HCT116 (cell line): ENCODE measurements around the gene DYNC2H1. TPM values are rescaled to one million over a fixed set of nuclear protein-coding genes. Genes with fewer than 3 reads are reported as not detected.

Source experiments
- ATAC-seq: fragments of 200-7000 bp; cut with Tn5 transposase; 2 replicates; pipeline ENCODE4 v1.9.1; 2020; ENCODE audit warnings: mild to moderate bottlenecking, moderate library complexity
- BruUV-seq: library from RNA; stranded (reverse); fragments of 400-500 nt; replicated peaks from 2 replicates; lab custom pipeline; 2021; lab: Mats Ljungman, UMichigan
- CTCF ChIA-PET: fragments of 300-600 bp; sonication (Branson Sonifier 250); formaldehyde crosslinking; loops from one replicate; lab custom pipeline; 2021; ENCODE audit warnings: antibody characterized with exemption; lab: Charles Lee
- POLR2A ChIA-PET: fragments of 300-600, 350-600 bp; sonication (Branson Sonifier 250); formaldehyde crosslinking; loops from one replicate; lab custom pipeline; 2021; ENCODE audit warnings: antibody characterized with exemption; lab: Charles Lee
- RAD21 ChIA-PET, 2 experiments: fragments of 300-600 bp; sonication (Branson Sonifier 250); formaldehyde crosslinking; loops; one replicate each; lab custom pipeline; 2023; ENCODE audit warnings: low total read pairs in 2 of 2; ENCODE audit not compliant: uncharacterized antibody in 2 of 2, unreplicated experiment in 2 of 2, low non-redundant PET in 1 of 2; lab: Charles Lee
- DNase-seq: peaks from one replicate; pipeline ENCODE4 v3.0.0-alpha.2; 2010; ENCODE audit warnings: low read depth, low spot score
- H2AFZ ChIP-seq: fragments of 200-600 bp; shearing (Covaris generic), sonication (generic); 2 replicates; pipeline ENCODE4 v1.6.1; 2017; ENCODE audit warnings: low read depth, mixed run types, mixed read lengths, antibody characterized with exemption, low read length; ENCODE audit not compliant: poor library complexity, severe bottlenecking
- H3K27ac ChIP-seq: 2 replicates; pipeline ENCODE4 v1.5.1; 2012; ENCODE audit warnings: low read depth, low read length
- H3K27me3 ChIP-seq: fragments of 200-600 bp; sonication (generic); 2 replicates; pipeline ENCODE4 v1.6.1; 2016; ENCODE audit warnings: mixed run types, low read length, mixed read lengths; ENCODE audit not compliant: insufficient read depth
- H3K36me3 ChIP-seq, 2 experiments: fragments of 200-500 bp in 1 of 2; fragments of 200-600 bp in 1 of 2; sonication (Bioruptor generic) in 1 of 2; sonication (generic) in 1 of 2; 2 replicates each; pipeline versions ENCODE4 v1.5.1 to v1.6.1; 2014 to 2016; ENCODE audit warnings: low read length in 2 of 2, inconsistent platforms in 1 of 2, mixed read lengths in 1 of 2, mixed run types in 1 of 2; ENCODE audit not compliant: insufficient read depth in 2 of 2, control insufficient read depth in 1 of 2
- H3K4me1 ChIP-seq, 2 experiments: fragments of 200-600 bp in 1 of 2; sonication (generic) in 1 of 2; 2 replicates each; pipeline versions ENCODE4 v1.5.1 to v1.6.1; 2012 to 2017; ENCODE audit warnings: low read length in 2 of 2, inconsistent platforms in 1 of 2, mild to moderate bottlenecking in 1 of 2, mixed read lengths in 1 of 2, mixed run types in 1 of 2, moderate library complexity in 1 of 2; ENCODE audit not compliant: insufficient read depth in 2 of 2, control insufficient read depth in 1 of 2
- H3K4me2 ChIP-seq: fragments of 200-600 bp; sonication (generic); 2 replicates; pipeline ENCODE4 v1.6.1; 2017; ENCODE audit warnings: mixed run types, low read length, mixed read lengths
- H3K4me3 ChIP-seq, 2 experiments: fragments of 200-600 bp in 1 of 2; sonication (generic) in 1 of 2; replicated peaks in 1 of 2; 2 replicates each; pipeline ENCODE4 v1.5.1; 2011 to 2016; ENCODE audit warnings: low read length in 2 of 2, control low read depth in 1 of 2, low read depth in 1 of 2, mild to moderate bottlenecking in 1 of 2, mixed read lengths in 1 of 2, mixed run types in 1 of 2
- H3K79me2 ChIP-seq: fragments of 200-600 bp; sonication (generic); 2 replicates; pipeline ENCODE4 v1.6.1; 2017; ENCODE audit warnings: mild to moderate bottlenecking, mixed run types, low read length, moderate library complexity, mixed read lengths; ENCODE audit not compliant: insufficient read depth
- H3K9ac ChIP-seq: fragments of 200-600 bp; sonication (generic); 2 replicates; pipeline ENCODE4 v1.6.1; 2016; ENCODE audit warnings: low read length, mixed read lengths
- H3K9me2 ChIP-seq: fragments of 200-600 bp; sonication (generic), shearing (Covaris generic); 2 replicates; pipeline ENCODE4 v1.6.1; 2017; ENCODE audit warnings: mixed run types, mild to moderate bottlenecking, moderate library complexity; ENCODE audit not compliant: insufficient read depth
- H3K9me3 ChIP-seq, 2 experiments: fragments of 200-500 bp in 1 of 2; fragments of 200-600 bp in 1 of 2; sonication (Bioruptor generic) in 1 of 2; sonication (generic) in 1 of 2; 2 replicates each; pipeline ENCODE4 v1.6.1; 2014 to 2017; ENCODE audit warnings: low read length in 2 of 2, mixed read lengths in 2 of 2, inconsistent platforms in 1 of 2, low read depth in 1 of 2, mild to moderate bottlenecking in 1 of 2, mixed run types in 1 of 2, moderate library complexity in 1 of 2; ENCODE audit not compliant: control insufficient read depth in 1 of 2, insufficient read depth in 1 of 2
- H4K20me1 ChIP-seq: fragments of 200-600 bp; sonication (generic), shearing (Covaris generic); 2 replicates; pipeline ENCODE4 v1.6.1; 2017; ENCODE audit warnings: mixed run types, mild to moderate bottlenecking, moderate library complexity; ENCODE audit not compliant: insufficient read depth
- CTCF ChIP-seq, 3 experiments: fragments of 200-600 bp in 1 of 3; sonication (generic) in 1 of 3; IDR thresholded peaks in 2 of 3; conservative IDR thresholded peaks in 1 of 3; 2 replicates each; pipeline ENCODE4 v1.5.1; 2012 to 2017; ENCODE audit warnings: low read depth in 2 of 3, low read length in 2 of 3, antibody characterized with exemption in 1 of 3, borderline replicate concordance in 1 of 3, control low read depth in 1 of 3, mild to moderate bottlenecking in 1 of 3, mixed read lengths in 1 of 3, mixed run types in 1 of 3, moderate library complexity in 1 of 3; ENCODE audit not compliant: insufficient read depth in 1 of 3
- EGR1 ChIP-seq: IDR thresholded peaks from 2 replicates; pipeline ENCODE4 v1.6.1; 2012; ENCODE audit warnings: low read depth
- ELF1 ChIP-seq: IDR thresholded peaks from 2 replicates; pipeline ENCODE4 v1.6.1; 2012; ENCODE audit warnings: low read depth, borderline replicate concordance
- EZH2 ChIP-seq: fragments of 200-600 bp; sonication (generic); IDR thresholded peaks from 2 replicates; pipeline ENCODE4 v1.6.1; 2017; ENCODE audit warnings: antibody characterized with exemption, mixed run types
- EZH2phosphoT487 ChIP-seq: fragments of 200-600 bp; IDR thresholded peaks from 2 replicates; pipeline ENCODE4 v1.6.1; 2018; ENCODE audit warnings: antibody characterized with exemption, borderline replicate concordance
- FOSL1 ChIP-seq: IDR thresholded peaks from 2 replicates; pipeline ENCODE4 v1.6.1; 2012; ENCODE audit warnings: low read depth
- JUND ChIP-seq: IDR thresholded peaks from 2 replicates; pipeline ENCODE4 v1.6.1; 2012
- MAX ChIP-seq: IDR thresholded peaks from 2 replicates; pipeline ENCODE4 v1.6.1; 2012
- POLR2A ChIP-seq: IDR thresholded peaks from 2 replicates; pipeline ENCODE4 v1.7.0; 2011; ENCODE audit warnings: borderline replicate concordance; ENCODE audit not compliant: insufficient read depth, insufficient read length; ENCODE audit errors: extremely low read depth
- POLR2AphosphoS5 ChIP-seq: IDR thresholded peaks from 2 replicates; pipeline ENCODE4 v1.6.1; 2011; ENCODE audit warnings: mild to moderate bottlenecking, low read depth, low read length, moderate library complexity
- RAD21 ChIP-seq: IDR thresholded peaks from 2 replicates; pipeline ENCODE4 v1.6.1; 2012; ENCODE audit warnings: low read depth, mild to moderate bottlenecking
- REST ChIP-seq: IDR thresholded peaks from 2 replicates; pipeline ENCODE4 v1.6.1; 2012; ENCODE audit warnings: low read depth
- SIN3A ChIP-seq: IDR thresholded peaks from 2 replicates; pipeline ENCODE4 v1.6.1; 2012; ENCODE audit warnings: low read depth
- SP1 ChIP-seq: IDR thresholded peaks from 2 replicates; pipeline ENCODE4 v1.6.1; 2012; ENCODE audit warnings: low read depth
- SRF ChIP-seq: IDR thresholded peaks from 2 replicates; pipeline ENCODE4 v1.6.1; 2012; ENCODE audit warnings: low read depth
- ZBTB33 ChIP-seq: IDR thresholded peaks from 2 replicates; pipeline ENCODE4 v1.6.1; 2011; ENCODE audit warnings: mild to moderate bottlenecking, low read length, moderate library complexity; ENCODE audit not compliant: insufficient replicate concordance; ENCODE audit errors: extremely low read depth
- intact Hi-C: fragments of 100-400 bp; cut with micrococcal nuclease; formaldehyde crosslinking; loops from 2 replicates; pipeline ENCODE4 v1.10.0; 2022
- total RNA-seq: library from RNA; stranded (reverse); gene quantifications from one replicate; pipeline ENCODE4 v1.2.1, GENCODE V29; 2021; ENCODE audit not compliant: unreplicated experiment

Gene DYNC2H1
- total RNA-seq, 1 experiment from 2014 or later: 1.5 TPM

GRCh38 chr11:103340956-103341355, 231.7 kb downstream of the DYNC2H1 start:
- TF ChIP-seq FOSL1 (no peak), REST (no peak), CTCF (IDR thresholded peaks at IDR 0.05 in 2 of 3, conservative IDR thresholded peaks at IDR 0.05 in 1 of 3; ENCODE audit: borderline replicate concordance in 1 of 3, insufficient read depth in 1 of 3, low read depth in 2 of 3, low read length in 2 of 3) (no peak), SP1 (no peak), JUND (no peak), ZBTB33 (no peak), SIN3A (no peak), EGR1 (no peak), EZH2 (no peak), ELF1 (no peak), EZH2phosphoT487 (no peak), POLR2AphosphoS5 (no peak), RAD21 (no peak), SRF (no peak), POLR2A (no peak), MAX (no peak)
- H3K27ac ChIP-seq: no peak overlapping the region
- RAD21 ChIA-PET: no interaction called here

More at GRCh38 chr11:103340956-103341355, 231.7 kb downstream of the DYNC2H1 start:
- DNase-seq (no peak), ATAC-seq (no peak)
- Histone ChIP-seq H3K27me3 (no peaks in the 10 kb centered on the region), H3K9ac (no peak overlapping the region), H3K9me2 (no peaks in the 10 kb centered on the region), H3K4me1 (no peaks in the 10 kb centered on the region), H4K20me1 (no peaks in the 10 kb centered on the region), H2AFZ (no peak overlapping the region), H3K9me3 (no peaks in the 10 kb centered on the region), H3K79me2 (no peaks in the 10 kb centered on the region), H3K36me3 (no peaks in the 10 kb centered on the region), H3K4me2 (no peak overlapping the region), H3K4me3 (no peak overlapping the region)
- POLR2A ChIA-PET: no interaction called here
- no TSS peak for BruUV-seq
- intact Hi-C loops: no loop called here
- CTCF ChIA-PET: no interaction called here
